Activated CD8-positive, alpha-beta memory T cell treated with anti-CD3 and anti-CD28 coated beads, Interleukin-2, amount 10 ng/mL, durations not matched to agents 7 days and 5 days (primary cell): ENCODE results near the gene SYS1. TPM values are rescaled to one million over a fixed set of nuclear protein-coding genes. Genes with fewer than 3 reads are reported as not detected.
"Not testable (repeated sequence)": the region's sequence is repeated elsewhere in the genome, so short reads cannot be mapped to it uniquely, and the experiment has no call there.

Experiments used
- ATAC-seq: fragments of 150-1000 bp; cut with Tn5 transposase; one replicate; pipeline ENCODE4 v1.10.0; 2021; ENCODE audit warnings: moderate library complexity
- CTCF ChIA-PET: fragments of 350-600 bp; sonication (Branson Sonifier 250); formaldehyde crosslinking; loops from one replicate; lab custom pipeline; 2021; ENCODE audit warnings: antibody characterized with exemption; lab: Charles Lee
- DNase-seq: peaks from one replicate; pipeline ENCODE4 v3.0.0-alpha.2; 2020
- H3K27ac Mint-ChIP-seq: one replicate; pipeline ENCODE4 v1.8.0; 2021; ENCODE audit warnings: mild to moderate bottlenecking, mixed read lengths
- H3K27me3 Mint-ChIP-seq: one replicate; pipeline ENCODE4 v1.8.0; 2021; ENCODE audit warnings: mixed read lengths
- H3K36me3 Mint-ChIP-seq: one replicate; pipeline ENCODE4 v1.8.0; 2021; ENCODE audit warnings: mild to moderate bottlenecking, mixed read lengths
- H3K4me1 Mint-ChIP-seq: one replicate; pipeline ENCODE4 v1.8.0; 2021; ENCODE audit warnings: mixed read lengths
- H3K4me3 Mint-ChIP-seq: one replicate; pipeline ENCODE4 v1.8.0; 2021; ENCODE audit warnings: mild to moderate bottlenecking, moderate library complexity, mixed read lengths
- H3K9me3 Mint-ChIP-seq: one replicate; pipeline ENCODE4 v1.8.0; 2022; ENCODE audit warnings: low read depth, mixed read lengths
- total RNA-seq, 2 experiments: library from RNA; stranded (reverse); gene quantifications; one replicate each; pipeline ENCODE4 v1.2.3, GENCODE V29; 2021

SYS1 gene
- total RNA-seq, 2 experiments from 2014 or later: 19.6 to 24.9 TPM

GRCh38 chr20:45342855-45343531 lies 20.0 kb upstream of the SYS1 start:
- CTCF ChIA-PET: interaction anchor here (0.9 to 1.0 kb wide), 4 partner anchors 8 to 109 kb away, joined by 3 read pairs; partner anchors contain the start of gene SYS1
- H3K4me1 Mint-ChIP-seq: peaks cover 45% of the 10 kb centered on the region

GRCh38 chr20:45343532-45344167 lies 19.3 kb upstream of the SYS1 start:
- H3K9me3 Mint-ChIP-seq: no peaks in the 10 kb centered on the region
- CTCF ChIA-PET: interaction anchor here (0.7 to 1.3 kb wide), 8 partner anchors 8 to 108 kb away, joined by 3 to 5 read pairs (median 4); partner anchors contain the start of gene SYS1
- no peak overlapping the region for H3K4me3 Mint-ChIP-seq
- no peaks in the 10 kb centered on the region for H3K36me3 Mint-ChIP-seq
- no peaks in the 10 kb centered on the region for H3K27me3 Mint-ChIP-seq
- DNase-seq (no peak), ATAC-seq (no peak)
- H3K27ac Mint-ChIP-seq: no peak overlapping the region
- H3K4me1 Mint-ChIP-seq: peaks cover 48% of the 10 kb centered on the region

More at GRCh38 chr20:45342855-45343531, 20.0 kb upstream of the SYS1 start:
- Mint-ChIP-seq H3K4me3 (no peak overlapping the region), H3K27ac (no peak overlapping the region), H3K36me3 (no peaks in the 10 kb centered on the region), H3K27me3 (no peaks in the 10 kb centered on the region), H3K9me3 (no peaks in the 10 kb centered on the region)
- DNase-seq: no peak
- no peak for ATAC-seq

- H3K4me1 Mint-ChIP-seq: peaks cover 46% of the 10 kb centered on the region
- DNase-seq (no peak), ATAC-seq (no peak)
- no peaks in the 10 kb centered on the region for H3K9me3 Mint-ChIP-seq
- no peaks in the 10 kb centered on the region for H3K27me3 Mint-ChIP-seq
- CTCF ChIA-PET: interaction anchor here (0.7 to 1.3 kb wide), 9 partner anchors 9 to 107 kb away, joined by 3 to 5 read pairs (median 4); partner anchors contain the start of gene SYS1
- no peaks in the 10 kb centered on the region for H3K36me3 Mint-ChIP-seq
- H3K27ac Mint-ChIP-seq: no peak overlapping the region
- no peak overlapping the region for H3K4me3 Mint-ChIP-seq
These were observed 18.6 kb upstream of the SYS1 start for GRCh38 chr20:45344168-45344860.

- no peak for ATAC-seq
- Mint-ChIP-seq H3K36me3 (no peaks in the 10 kb centered on the region), H3K4me1 (peaks cover 45% of the 10 kb centered on the region), H3K4me3 (no peak overlapping the region), H3K9me3 (no peaks in the 10 kb centered on the region), H3K27me3 (no peaks in the 10 kb centered on the region), H3K27ac (no peak overlapping the region)
- CTCF ChIA-PET: interaction anchor here (1.1 to 4.3 kb wide), 7 partner anchors 18 to 92 kb away, joined by 3 to 33 read pairs (median 5); partner anchors contain the start of gene SYS1
- no peak for DNase-seq
These were observed 17.6 kb upstream of the SYS1 start for GRCh38 chr20:45345104-45345936.

GRCh38 chr20:45346291-45346718 lies 16.7 kb upstream of the SYS1 start:
- no peaks in the 10 kb centered on the region for H3K36me3 Mint-ChIP-seq
- CTCF ChIA-PET: interaction anchor here (1.1 to 4.3 kb wide), 11 partner anchors 10 to 91 kb away, joined by 3 to 39 read pairs (median 6); partner anchors contain the start of gene SYS1
- no peaks in the 10 kb centered on the region for H3K27me3 Mint-ChIP-seq
- peaks cover 45% of the 10 kb centered on the region for H3K4me1 Mint-ChIP-seq
- no peak overlapping the region for H3K27ac Mint-ChIP-seq
- ATAC-seq (no peak), DNase-seq (no peak)
- H3K4me3 Mint-ChIP-seq: peak overlapping the region; percentile 77
- no peaks in the 10 kb centered on the region for H3K9me3 Mint-ChIP-seq

- CTCF ChIA-PET: interaction anchor here (0.9 to 4.3 kb wide), 14 partner anchors 10 to 424 kb away, joined by 3 to 39 read pairs (median 5); partner anchors contain the start of gene SYS1
- H3K36me3 Mint-ChIP-seq: no peaks in the 10 kb centered on the region
- no peak overlapping the region for H3K27ac Mint-ChIP-seq
- ATAC-seq (no peak), DNase-seq (no peak)
- peaks cover 44% of the 10 kb centered on the region for H3K4me1 Mint-ChIP-seq
- no peaks in the 10 kb centered on the region for H3K9me3 Mint-ChIP-seq
- peak overlapping the region; percentile 77 for H3K4me3 Mint-ChIP-seq
- H3K27me3 Mint-ChIP-seq: no peaks in the 10 kb centered on the region
These were observed 16.1 kb upstream of the SYS1 start for GRCh38 chr20:45346851-45347250.

GRCh38 chr20:45347297-45347935 lies 15.5 kb upstream of the SYS1 start:
- Mint-ChIP-seq H3K36me3 (no peaks in the 10 kb centered on the region), H3K27me3 (no peaks in the 10 kb centered on the region), H3K4me3 (peak overlapping the region; percentile 77), H3K9me3 (no peaks in the 10 kb centered on the region), H3K27ac (peak overlapping the region; percentile 67), H3K4me1 (peaks cover 44% of the 10 kb centered on the region)
- CTCF ChIA-PET: interaction anchor here (0.9 to 4.3 kb wide), 15 partner anchors 9 to 423 kb away, joined by 3 to 39 read pairs (median 4); partner anchors contain the start of genes PIGT and SYS1
- DNase-seq: no peak
- no peak for ATAC-seq

- peak within 1 kb of the TSS; percentile 67 for H3K27ac Mint-ChIP-seq
- CTCF ChIA-PET: interaction anchor here (0.9 to 4.3 kb wide), 17 partner anchors 9 to 451 kb away, joined by 3 to 39 read pairs (median 4); partner anchors contain the start of genes PIGT and SYS1
- peaks cover 40% of the 10 kb centered on the region for H3K4me1 Mint-ChIP-seq
- peak; percentile 91 for ATAC-seq
- peak within 1 kb of the TSS; percentile 77 for H3K4me3 Mint-ChIP-seq
- H3K9me3 Mint-ChIP-seq: no peaks in the 10 kb centered on the region
- H3K36me3 Mint-ChIP-seq: no peaks in the 10 kb centered on the region
- peak; percentile 72 for DNase-seq
- no peaks in the 10 kb centered on the region for H3K27me3 Mint-ChIP-seq
These were observed 14.8 kb upstream of the SYS1 start, which contains the start of gene SDC4 for GRCh38 chr20:45347936-45348778. TSS of gene SDC4 (minus strand) at chr20:45348424. CDS start at chr20:45348384, 40 bp downstream.

- no peak overlapping the region for H3K4me3 Mint-ChIP-seq
- H3K36me3 Mint-ChIP-seq: no peaks in the 10 kb centered on the region
- peaks cover 52% of the 10 kb centered on the region for H3K4me1 Mint-ChIP-seq
- DNase-seq (no peak), ATAC-seq (no peak)
- CTCF ChIA-PET: interaction anchor here (1.2 to 4.7 kb wide), 2 partner anchors 13 to 31 kb away, joined by 3 to 38 read pairs; partner anchors contain the start of gene SYS1
- H3K9me3 Mint-ChIP-seq: no peaks in the 10 kb centered on the region
- no peak overlapping the region for H3K27ac Mint-ChIP-seq
- H3K27me3 Mint-ChIP-seq: no peaks in the 10 kb centered on the region
These were observed 12.7 kb upstream of the SYS1 start for GRCh38 chr20:45350217-45350616.

GRCh38 chr20:45350795-45351194 lies 12.2 kb upstream of the SYS1 start:
- not testable (repeated sequence) for DNase-seq, H3K4me3 Mint-ChIP-seq, H3K27ac Mint-ChIP-seq, H3K9me3 Mint-ChIP-seq, H3K27me3 Mint-ChIP-seq, ATAC-seq, H3K36me3 Mint-ChIP-seq
- CTCF ChIA-PET: interaction anchor here (1.2 to 5.4 kb wide), 4 partner anchors 12 to 86 kb away, joined by 3 to 38 read pairs (median 20); partner anchors contain the start of gene SYS1
- peaks cover 54% of the 10 kb centered on the region for H3K4me1 Mint-ChIP-seq

GRCh38 chr20:45352729-45353128 lies 10.2 kb upstream of the SYS1 start:
- CTCF ChIA-PET: interaction anchor here (2.2 to 5.4 kb wide), 5 partner anchors 10 to 97 kb away, joined by 7 to 38 read pairs (median 9); partner anchors contain the start of gene SYS1
- H3K27ac Mint-ChIP-seq: no peak overlapping the region
- H3K9me3 Mint-ChIP-seq: no peaks in the 10 kb centered on the region
- ATAC-seq (no peak), DNase-seq (no peak)
- H3K36me3 Mint-ChIP-seq: no peaks in the 10 kb centered on the region
- no peaks in the 10 kb centered on the region for H3K27me3 Mint-ChIP-seq
- H3K4me1 Mint-ChIP-seq: peaks cover 49% of the 10 kb centered on the region
- H3K4me3 Mint-ChIP-seq: no peak overlapping the region
